Measurements from ENCODE around the gene KRTAP10-11.
"Not testable (repeated sequence)": the region's sequence is repeated elsewhere in the genome, so short reads cannot be mapped to it uniquely, and the experiment has no call there.

Gene KRTAP10-11

DNA sequence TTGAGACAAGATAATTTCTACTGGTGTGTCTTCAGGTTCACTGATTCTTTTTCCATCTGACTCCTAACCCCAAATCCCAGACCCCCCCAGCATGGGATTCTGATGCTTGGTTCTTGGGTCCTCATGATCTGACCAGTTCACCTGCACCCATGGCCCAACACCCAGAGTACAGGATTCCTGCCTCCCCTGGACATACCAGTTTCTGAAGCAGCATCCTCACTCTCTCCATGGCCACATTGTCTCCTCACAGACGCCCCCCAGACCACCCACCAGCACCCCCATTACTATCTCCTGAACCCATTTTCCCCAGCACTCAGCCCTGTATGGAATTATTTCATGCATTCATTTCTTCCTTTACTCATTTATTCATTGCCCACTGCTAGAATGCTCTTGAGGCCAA is 10.7 kb downstream of the KRTAP10-11 start:
- in situ Hi-C loops (cut with MboI; ENCODE audit: low sequenced_read_pairs), result no loop called here
- H3K4me1 ChIP-seq, result no peaks in the 10 kb centered on the region
- no peaks in the 10 kb centered on the region for H3K27me3 ChIP-seq (ENCODE audit: low read depth)
- no peaks in the 10 kb centered on the region for H3K9me3 ChIP-seq
- no peak overlapping the region for H3K4me3 ChIP-seq
- H3K36me3 ChIP-seq (replicated peaks), result no peaks in the 10 kb centered on the region
- DNase-seq (ENCODE audit: low spot score in 2 of 2), result no peak

DNA sequence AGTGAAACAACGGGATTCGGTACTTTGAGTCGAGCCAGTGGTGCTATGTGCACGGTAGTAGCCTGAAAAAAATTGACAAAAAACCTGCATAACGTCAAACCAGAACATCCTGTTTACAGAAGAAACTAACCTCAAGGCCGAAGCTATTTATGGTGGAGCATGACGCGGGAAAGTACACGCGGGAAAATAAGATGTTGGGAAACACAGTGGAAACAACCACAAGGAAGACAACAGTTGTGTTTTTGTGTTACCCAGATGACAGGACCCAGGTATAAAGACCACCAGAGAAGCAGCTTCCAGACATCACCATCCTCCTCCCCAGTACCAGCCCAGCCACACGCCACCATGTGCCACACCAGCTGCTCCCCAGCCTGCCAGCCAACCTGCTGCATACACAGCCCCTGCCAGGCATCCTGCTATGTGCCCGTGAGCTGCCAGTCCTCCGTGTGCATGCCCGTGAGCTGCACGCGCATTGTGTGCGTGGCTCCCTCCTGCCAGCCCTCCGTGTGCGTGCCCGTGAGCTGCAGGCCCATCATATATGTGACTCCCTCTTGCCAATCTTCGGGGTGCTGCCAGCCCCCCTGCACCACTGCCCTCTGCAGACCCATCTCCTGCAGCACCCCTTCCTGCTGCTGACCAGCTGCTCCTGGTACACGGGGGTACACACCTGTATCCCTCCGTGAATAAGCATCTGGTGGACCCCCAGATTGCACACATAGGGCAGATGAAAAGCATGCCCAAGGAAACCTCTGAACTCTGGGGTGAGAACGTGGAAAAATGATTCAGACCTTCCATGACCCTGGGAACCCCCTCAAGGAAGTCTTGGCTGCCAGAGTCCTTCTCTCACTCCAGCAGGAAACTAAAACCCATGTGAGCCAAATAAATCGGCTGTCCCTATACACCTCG is 11.7 kb downstream of the KRTAP10-11 start, which contains the start of gene KRTAP12-3:
KRTAP12-3 (plus strand) TSS at position 298 of the 906 bp plus-strand sequence; CDS start at position 346, 48 bp downstream.
- Histone ChIP-seq H3K4me3 (no peak within 1 kb of the TSS), H3K9me3 (no peaks in the 10 kb centered on the region), H3K36me3 (replicated peaks) (no peaks in the 10 kb centered on the region), H3K27me3 (ENCODE audit: low read depth) (no peaks in the 10 kb centered on the region), H3K4me1 (no peaks in the 10 kb centered on the region)
- in situ Hi-C loops (cut with MboI; ENCODE audit: low sequenced_read_pairs), result no loop called here
- no peak for DNase-seq (ENCODE audit: low spot score in 2 of 2)

DNA sequence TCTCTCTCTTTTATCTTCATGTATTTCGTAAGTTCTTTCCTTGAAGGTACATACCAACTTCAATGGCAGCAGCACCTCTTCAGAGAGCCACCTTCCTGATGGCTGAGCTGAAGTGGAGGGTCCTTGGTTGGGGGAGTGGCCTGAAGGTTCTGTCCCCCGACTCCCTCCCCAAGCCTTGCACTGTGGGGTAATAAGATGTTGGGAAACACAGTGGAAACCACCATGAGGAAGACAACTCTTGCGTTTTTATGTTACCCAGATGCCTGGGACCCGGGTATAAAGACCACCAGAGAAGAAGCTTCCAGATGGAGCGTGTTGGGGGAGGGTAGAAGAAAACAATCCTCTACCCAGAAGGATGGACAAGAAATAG is 12.3 kb downstream of the KRTAP10-11 start:
- Histone ChIP-seq H3K27me3 (ENCODE audit: low read depth) (no peaks in the 10 kb centered on the region), H3K9me3 (no peaks in the 10 kb centered on the region), H3K36me3 (replicated peaks) (no peaks in the 10 kb centered on the region), H3K4me3 (no peak overlapping the region), H3K4me1 (no peaks in the 10 kb centered on the region)
- no peak for DNase-seq (ENCODE audit: low spot score in 2 of 2)
- in situ Hi-C loops (cut with MboI; ENCODE audit: low sequenced_read_pairs), result no loop called here

DNA sequence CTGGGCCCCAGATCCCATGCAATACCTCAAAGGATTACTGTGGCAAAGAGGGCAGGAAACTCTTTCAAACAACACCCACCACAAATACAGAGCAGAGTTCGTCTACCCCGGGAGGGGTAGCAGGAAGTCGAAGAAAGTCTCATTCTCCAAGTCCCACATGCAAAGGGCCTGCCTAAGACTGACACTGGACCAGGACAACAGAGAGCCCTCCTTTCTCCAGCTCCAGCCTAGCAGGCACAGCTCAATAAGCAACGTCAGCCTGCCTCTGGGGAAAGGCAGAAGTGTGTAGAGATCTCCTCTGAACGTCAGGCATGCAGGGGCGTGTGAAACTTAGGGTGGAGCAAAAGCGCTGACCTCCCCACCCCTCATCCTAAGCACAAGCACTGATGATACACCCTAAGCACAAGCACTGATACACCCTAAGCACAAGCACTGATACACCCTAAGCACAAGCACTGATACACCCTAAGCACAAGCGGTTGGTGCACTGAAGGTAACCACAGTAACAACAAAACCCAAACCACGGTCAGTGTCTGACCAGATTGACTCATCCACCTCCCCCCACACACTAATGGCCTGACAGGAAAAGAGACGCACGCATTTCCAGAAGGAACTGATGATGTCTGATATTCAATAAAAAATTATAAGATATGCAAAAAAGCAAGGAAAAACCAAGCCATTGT is 12.8 kb downstream of the KRTAP10-11 start:
- no peak for DNase-seq (ENCODE audit: low spot score in 2 of 2)

DNA sequence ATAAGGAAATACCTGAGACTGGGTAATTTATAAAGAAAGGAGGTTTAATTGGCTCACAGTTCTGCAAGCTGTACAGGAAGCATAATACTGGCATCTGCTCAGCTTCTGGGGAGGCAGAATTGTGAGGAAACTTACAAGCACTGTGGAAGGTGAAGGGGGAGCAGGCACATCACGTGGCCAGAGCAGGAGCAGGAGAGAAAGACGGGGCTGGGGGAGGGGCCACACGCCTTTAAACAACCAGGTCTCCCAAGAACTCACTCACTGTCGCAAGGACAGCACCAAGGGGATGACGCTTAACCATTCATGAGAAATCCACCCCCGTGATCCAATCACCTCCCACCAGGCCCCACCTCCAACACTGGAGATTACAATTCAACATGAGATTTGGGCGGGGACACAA is 15.4 kb downstream of the KRTAP10-11 start:
- H3K36me3 ChIP-seq (replicated peaks); H3K4me1 ChIP-seq; H3K4me3 ChIP-seq; in situ Hi-C loops (cut with MboI; ENCODE audit: low sequenced_read_pairs); DNase-seq (ENCODE audit: low spot score in 2 of 2); H3K9me3 ChIP-seq; H3K27me3 ChIP-seq (ENCODE audit: low read depth): not testable (repeated sequence)

More for the DNA sequence above, 12.8 kb downstream of the KRTAP10-11 start:
- Histone ChIP-seq H3K36me3 (replicated peaks) (no peaks in the 10 kb centered on the region), H3K9me3 (no peaks in the 10 kb centered on the region), H3K27me3 (ENCODE audit: low read depth) (no peaks in the 10 kb centered on the region), H3K4me1 (no peaks in the 10 kb centered on the region), H3K4me3 (no peak overlapping the region)
- in situ Hi-C loops (cut with MboI; ENCODE audit: low sequenced_read_pairs), result no loop called here

DNA sequence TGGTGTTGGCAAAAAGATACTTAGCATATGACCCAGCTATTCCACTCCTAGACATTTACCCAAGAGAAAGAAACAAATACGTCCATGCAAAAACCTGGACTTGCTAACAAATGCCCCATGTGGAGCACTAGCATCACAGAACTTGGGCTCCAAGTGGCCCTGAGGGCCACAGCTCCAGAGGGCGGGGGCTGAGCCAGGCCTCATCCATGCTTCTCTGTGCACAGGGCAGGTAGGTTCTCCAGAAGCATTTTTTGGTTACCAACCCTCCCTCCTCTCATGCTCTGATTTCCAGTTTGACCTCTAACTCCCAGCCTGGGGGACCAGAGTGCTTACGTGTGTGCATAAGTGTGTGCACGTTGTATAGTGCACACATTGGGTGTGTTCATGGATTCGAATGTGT is 18.5 kb downstream of the KRTAP10-11 start:
- H3K9me3 ChIP-seq, result no peaks in the 10 kb centered on the region
- no peak overlapping the region for H3K4me3 ChIP-seq
- H3K36me3 ChIP-seq (replicated peaks), result no peaks in the 10 kb centered on the region
- H3K4me1 ChIP-seq, result no peaks in the 10 kb centered on the region
- no peaks in the 10 kb centered on the region for H3K27me3 ChIP-seq (ENCODE audit: low read depth)
- in situ Hi-C loops (cut with MboI; ENCODE audit: low sequenced_read_pairs), result no loop called here
- DNase-seq (ENCODE audit: low spot score in 2 of 2), result no peak

DNA sequence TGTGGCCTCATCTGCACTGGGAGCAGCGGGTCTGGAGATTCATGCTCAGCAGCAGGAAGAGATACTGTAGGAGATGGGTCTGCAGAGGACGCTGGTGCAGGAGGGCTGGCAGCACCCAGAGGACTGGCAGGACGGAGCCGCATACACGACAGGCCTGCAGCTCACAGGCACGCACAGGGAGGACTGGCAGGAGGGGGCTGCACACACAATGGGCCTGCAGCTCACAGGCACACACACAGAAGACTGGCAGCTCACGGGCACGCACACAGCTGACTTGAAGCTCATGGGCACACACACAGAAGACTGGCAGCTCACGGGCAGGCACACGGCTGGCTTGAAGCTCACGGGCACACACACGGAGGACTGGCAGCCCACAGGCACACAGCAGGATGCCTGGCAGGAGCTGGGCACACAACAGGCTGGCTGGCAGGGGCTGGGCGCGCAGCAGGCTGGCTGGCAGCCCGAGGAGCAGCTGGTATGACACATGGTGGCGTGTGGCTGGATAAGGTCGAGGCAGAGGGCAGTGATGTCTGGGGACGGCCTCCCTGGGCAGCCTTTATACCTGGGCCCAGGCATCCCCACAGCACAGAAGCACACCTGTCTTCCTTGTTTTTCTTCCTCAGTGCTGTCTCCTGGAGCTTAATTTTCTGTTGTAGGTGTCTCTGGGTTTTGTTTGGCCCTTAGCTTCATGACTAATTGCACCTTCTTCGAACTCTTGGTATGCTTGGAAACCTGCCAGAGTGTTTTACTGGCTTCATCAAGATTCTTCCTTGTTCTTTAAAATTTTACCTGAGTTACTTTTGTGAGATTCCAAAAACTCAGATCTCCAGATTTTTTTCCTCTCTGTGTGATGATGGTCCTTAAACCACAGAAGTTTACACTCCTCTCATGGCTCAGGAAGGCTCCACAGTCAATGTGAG is 20.4 kb downstream of the KRTAP10-11 start, which contains the start of gene KRTAP12-2:
KRTAP12-2 (minus strand) TSS at position 527 of the 920 bp plus-strand sequence; CDS start at position 486, 41 bp downstream.
- no peaks in the 10 kb centered on the region for H3K4me1 ChIP-seq
- in situ Hi-C loops (cut with MboI; ENCODE audit: low sequenced_read_pairs), result no loop called here
- H3K27me3 ChIP-seq (ENCODE audit: low read depth), result 0 out of 2 replicates have a peak, but pooled peaks cover 1% of the 10 kb centered on the region
- no peaks in the 10 kb centered on the region for H3K36me3 ChIP-seq (replicated peaks)
- H3K4me3 ChIP-seq, result no peak within 1 kb of the TSS
- no peak for DNase-seq (ENCODE audit: low spot score in 2 of 2)
- no peaks in the 10 kb centered on the region for H3K9me3 ChIP-seq

DNA sequence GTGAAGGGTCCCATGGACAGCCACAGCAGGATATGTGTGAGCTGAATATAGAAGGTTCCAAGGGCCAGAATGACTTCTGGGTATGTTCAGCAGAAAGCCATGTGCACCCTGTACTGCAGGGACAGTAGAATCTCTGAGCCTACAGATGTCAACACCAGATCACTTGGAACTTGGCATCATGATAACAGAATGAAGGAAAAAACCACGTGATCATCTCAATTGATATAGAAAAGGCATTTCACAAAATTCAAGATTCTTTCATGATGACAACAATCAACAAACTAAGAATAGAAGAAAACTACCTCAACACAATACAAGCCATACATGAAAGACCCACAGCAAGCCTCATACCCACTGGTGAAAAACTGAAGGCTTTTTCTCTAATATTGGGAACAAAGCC is 21.4 kb downstream of the KRTAP10-11 start:
- DNase-seq (ENCODE audit: low spot score in 2 of 2), result no peak
- no peaks in the 10 kb centered on the region for H3K4me1 ChIP-seq
- in situ Hi-C loops (cut with MboI; ENCODE audit: low sequenced_read_pairs), result no loop called here
- no peaks in the 10 kb centered on the region for H3K36me3 ChIP-seq (replicated peaks)
- 0 out of 2 replicates have a peak, but pooled peaks cover under 1% of the 10 kb centered on the region for H3K9me3 ChIP-seq
- H3K4me3 ChIP-seq, result no peak overlapping the region
- H3K27me3 ChIP-seq (ENCODE audit: low read depth), result 0 out of 2 replicates have a peak, but pooled peaks cover 2% of the 10 kb centered on the region

GRCh38 chr21:44670642-44671432 is 24.6 kb downstream of the KRTAP10-11 start:
- in situ Hi-C loops (cut with MboI; ENCODE audit: low sequenced_read_pairs), result no loop called here
- Histone ChIP-seq H3K4me3 (no peak overlapping the region), H3K4me1 (no peaks in the 10 kb centered on the region), H3K27me3 (ENCODE audit: low read depth) (peaks cover 7% of the 10 kb centered on the region; the same call in 1 of the 2 replicates), H3K36me3 (replicated peaks) (no peaks in the 10 kb centered on the region), H3K9me3 (peaks cover 6% of the 10 kb centered on the region; the same call in 1 of the 2 replicates)
- no peak for DNase-seq (ENCODE audit: low spot score in 2 of 2)

DNA sequence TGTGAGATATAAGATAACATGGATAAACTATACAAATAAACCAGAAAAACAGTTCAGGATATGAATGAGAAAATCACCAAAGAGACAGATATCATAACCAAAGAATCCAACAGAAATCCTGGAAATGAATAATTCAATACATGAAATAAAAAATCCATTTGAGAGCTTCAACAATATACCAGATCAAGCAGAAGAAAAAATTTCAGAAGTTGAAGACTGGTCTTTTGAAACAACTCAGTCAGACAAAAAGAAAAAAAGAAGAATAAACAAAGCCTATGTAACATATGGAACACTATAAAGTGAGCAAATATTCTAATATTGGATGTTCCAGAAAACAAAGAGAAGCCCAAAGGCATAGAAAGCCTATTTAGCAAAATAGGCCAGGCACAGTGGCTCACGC is 25.7 kb downstream of the KRTAP10-11 start:
- H3K27me3 ChIP-seq (ENCODE audit: low read depth), result peaks cover 14% of the 10 kb centered on the region; the same call in 1 of the 2 replicates
- DNase-seq (ENCODE audit: low spot score in 2 of 2), result no peak
- H3K9me3 ChIP-seq, result peaks cover 6% of the 10 kb centered on the region; the same call in 1 of the 2 replicates
- in situ Hi-C loops (cut with MboI; ENCODE audit: low sequenced_read_pairs), result no loop called here
- no peaks in the 10 kb centered on the region for H3K4me1 ChIP-seq
- no peaks in the 10 kb centered on the region for H3K36me3 ChIP-seq (replicated peaks)
- no peak overlapping the region for H3K4me3 ChIP-seq

DNA sequence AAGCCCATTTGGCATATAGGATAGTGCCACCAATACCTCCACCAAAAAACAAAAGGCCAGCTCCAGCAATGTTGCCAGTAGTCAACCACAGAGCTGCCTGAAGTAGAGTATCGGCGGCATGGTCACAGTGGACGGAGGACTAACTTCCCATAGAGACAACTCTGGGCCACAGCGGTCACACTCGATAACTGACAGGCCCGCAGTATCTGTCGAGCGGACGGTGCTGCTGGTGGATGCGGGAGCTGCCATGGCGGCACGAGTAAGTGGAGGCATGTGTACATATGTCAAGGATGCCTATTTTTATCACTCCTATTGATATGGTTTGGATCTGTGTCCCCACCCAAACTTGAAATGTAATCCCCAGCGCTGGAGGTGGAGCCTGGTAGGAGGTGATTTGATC is 31.7 kb downstream of the KRTAP10-11 start:
- Histone ChIP-seq H3K9me3 (peaks cover 3% of the 10 kb centered on the region; the same call in 1 of the 2 replicates), H3K4me1 (no peaks in the 10 kb centered on the region), H3K36me3 (replicated peaks) (no peaks in the 10 kb centered on the region), H3K4me3 (no peak overlapping the region), H3K27me3 (ENCODE audit: low read depth) (peaks cover 16% of the 10 kb centered on the region; the same call in 1 of the 2 replicates)
- DNase-seq (ENCODE audit: low spot score in 2 of 2), result no peak
- in situ Hi-C loops (cut with MboI; ENCODE audit: low sequenced_read_pairs), result no loop called here

- in situ Hi-C loops (cut with MboI; ENCODE audit: low sequenced_read_pairs), result no loop called here
- no peaks in the 10 kb centered on the region for H3K36me3 ChIP-seq (replicated peaks)
- H3K4me3 ChIP-seq, result no peak overlapping the region
- H3K27me3 ChIP-seq (ENCODE audit: low read depth), result peaks cover 10% of the 10 kb centered on the region; the same call in 1 of the 2 replicates
- H3K4me1 ChIP-seq, result no peaks in the 10 kb centered on the region
- H3K9me3 ChIP-seq, result no peaks in the 10 kb centered on the region
- no peak for DNase-seq (ENCODE audit: low spot score in 2 of 2)
Observed at GRCh38 chr21:44681152-44681551, 34.9 kb downstream of the KRTAP10-11 start.

All from HAP-1 (cell line).